Stimulated activated CD8-positive, alpha-beta memory T cell treated with anti-CD3 and anti-CD28 coated beads, Interleukin-7, amount 100 ng/mL, for 1 hour (primary cell): ENCODE measurements around the gene MOGAT1.

ENCODE experiments used
- DNase-seq, 2 donors: peaks; one replicate each; pipeline ENCODE4 v3.0.0-alpha.2; 2020; ENCODE audit warnings: low read depth in 2 of 2

MOGAT1 gene, protein sequence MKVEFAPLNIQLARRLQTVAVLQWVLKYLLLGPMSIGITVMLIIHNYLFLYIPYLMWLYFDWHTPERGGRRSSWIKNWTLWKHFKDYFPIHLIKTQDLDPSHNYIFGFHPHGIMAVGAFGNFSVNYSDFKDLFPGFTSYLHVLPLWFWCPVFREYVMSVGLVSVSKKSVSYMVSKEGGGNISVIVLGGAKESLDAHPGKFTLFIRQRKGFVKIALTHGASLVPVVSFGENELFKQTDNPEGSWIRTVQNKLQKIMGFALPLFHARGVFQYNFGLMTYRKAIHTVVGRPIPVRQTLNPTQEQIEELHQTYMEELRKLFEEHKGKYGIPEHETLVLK

DNA sequence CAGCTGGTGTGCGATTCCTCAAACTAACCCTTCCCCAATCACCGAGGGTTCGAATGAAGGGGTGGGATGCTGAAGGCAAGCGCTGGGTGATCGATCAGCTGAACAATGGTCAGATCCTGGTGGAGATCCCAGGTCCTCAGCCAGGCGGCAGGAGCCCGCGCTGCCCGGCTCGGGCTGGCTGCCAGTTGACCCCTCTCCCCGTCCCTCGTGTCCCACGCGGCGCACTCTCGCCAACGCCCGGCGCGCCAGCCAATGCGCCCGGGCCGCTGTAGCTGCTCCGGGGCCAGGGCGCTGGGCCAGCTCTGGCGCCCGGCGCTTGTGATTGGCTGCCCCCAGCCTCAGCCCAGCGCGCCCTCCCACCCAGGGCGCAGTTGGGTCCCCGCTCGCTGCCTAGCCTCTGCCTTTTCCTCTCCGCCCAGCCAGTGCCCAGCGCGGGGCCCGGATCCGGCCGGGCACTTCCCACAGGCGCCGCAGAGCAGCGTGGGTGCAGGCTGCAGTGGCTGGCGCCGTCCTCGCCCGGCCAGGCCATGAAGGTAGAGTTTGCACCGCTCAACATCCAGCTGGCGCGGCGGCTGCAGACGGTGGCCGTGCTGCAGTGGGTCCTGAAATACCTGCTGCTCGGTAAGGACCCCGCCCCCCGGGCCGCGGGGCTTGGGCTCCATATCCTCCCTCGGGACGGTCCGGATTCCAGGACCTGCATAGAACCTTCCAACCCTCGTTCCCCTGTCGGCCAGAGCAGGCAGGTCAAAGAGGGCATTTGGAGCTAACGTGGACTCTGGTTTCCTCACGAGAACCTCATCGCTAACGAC is at the start of gene MOGAT1:
TSS of gene MOGAT1 (plus strand) at position 400 of the 809 bp plus-strand sequence. CDS start at position 528, 128 bp downstream.
- DNase-seq = no peak

- no peak for DNase-seq
Measured at GRCh38 chr2:222621893-222622292, 49.6 kb upstream of the MOGAT1 start.

DNA sequence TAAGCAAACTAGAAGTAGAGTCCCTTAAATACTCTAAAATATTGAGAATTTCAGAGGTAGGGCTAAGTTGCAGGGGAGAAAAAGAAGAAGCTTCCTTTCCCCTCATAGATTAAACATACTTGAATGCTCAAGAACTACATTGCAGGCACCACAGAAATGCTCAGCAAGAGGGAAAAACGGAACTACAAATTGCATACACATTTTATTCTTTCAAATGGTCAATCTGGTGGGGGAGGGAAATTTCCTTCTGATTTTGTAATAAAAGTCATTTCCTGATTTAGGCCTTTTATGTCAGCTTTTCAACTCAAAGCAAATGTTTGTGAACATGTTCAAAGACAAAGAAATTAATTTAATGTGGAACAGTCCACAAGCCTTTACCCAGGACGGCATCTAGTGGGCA is 48.5 kb upstream of the MOGAT1 start:
- DNase-seq = no peak

GRCh38 chr2:222623756-222624309 is 47.6 kb upstream of the MOGAT1 start:
- no peak for DNase-seq

- DNase-seq = no peak
Measured at GRCh38 chr2:222627764-222628163, 43.7 kb upstream of the MOGAT1 start.

GRCh38 chr2:222635295-222635694 is 36.2 kb upstream of the MOGAT1 start:
- DNase-seq = no peak

GRCh38 chr2:222637067-222637466 is 34.4 kb upstream of the MOGAT1 start:
- no peak for DNase-seq

GRCh38 chr2:222641336-222641735 is 30.1 kb upstream of the MOGAT1 start:
- no peak for DNase-seq

DNA sequence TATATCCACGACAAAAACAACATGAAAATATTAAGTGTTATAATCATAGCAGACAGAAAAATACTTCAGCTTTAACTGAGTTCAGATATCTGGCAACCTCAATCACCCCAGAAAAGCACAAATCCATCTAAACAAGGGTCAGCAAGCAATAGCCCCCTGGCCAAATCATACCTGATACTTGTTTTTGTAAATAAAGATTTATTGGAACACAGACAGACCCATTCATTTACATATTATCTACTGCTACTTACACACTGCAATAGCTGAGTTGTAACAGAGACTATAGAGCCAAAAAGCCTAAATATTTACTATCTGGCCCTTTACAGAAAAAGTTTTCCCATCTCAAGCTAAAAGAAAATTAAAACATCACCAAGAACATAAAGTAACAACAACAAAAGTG is 28.3 kb upstream of the MOGAT1 start:
- no peak for DNase-seq

- DNase-seq = no peak
Measured at GRCh38 chr2:222646008-222646407, 25.4 kb upstream of the MOGAT1 start.

GRCh38 chr2:222649801-222650200 is 21.7 kb upstream of the MOGAT1 start:
- DNase-seq = no peak

DNA sequence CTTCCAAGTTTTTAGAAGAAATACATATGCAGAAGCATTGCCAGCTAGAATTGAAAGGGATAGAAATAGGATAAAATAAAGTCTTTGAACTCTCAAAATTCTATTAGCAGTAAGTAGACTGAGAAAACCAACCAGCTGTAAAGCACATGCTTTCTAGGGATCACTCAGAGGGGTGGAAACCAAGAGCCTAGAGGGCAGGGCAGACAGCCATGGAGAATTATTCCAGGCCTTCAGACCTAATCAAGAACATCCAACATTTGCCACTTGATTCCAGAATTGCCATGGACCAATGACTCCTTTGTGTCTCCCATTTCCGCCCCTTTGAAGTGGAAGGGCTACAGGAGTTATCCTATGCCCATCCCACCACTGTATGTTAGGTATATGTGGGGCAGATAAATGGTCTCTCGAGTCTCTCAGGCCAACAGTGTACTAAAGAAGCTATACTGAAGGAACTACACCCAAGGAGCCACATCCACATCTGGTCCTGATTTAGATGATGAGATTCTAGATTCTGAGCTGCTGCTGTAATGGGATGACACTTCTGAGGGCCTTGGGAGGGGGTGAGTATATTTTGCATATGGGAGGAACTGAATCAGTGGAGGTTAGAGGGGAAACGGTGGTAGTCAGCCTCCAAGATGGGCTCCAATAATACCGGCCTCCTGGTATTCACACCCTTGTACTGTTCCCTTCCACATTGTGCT is 19.6 kb upstream of the MOGAT1 start:
- DNase-seq = no peak

DNA sequence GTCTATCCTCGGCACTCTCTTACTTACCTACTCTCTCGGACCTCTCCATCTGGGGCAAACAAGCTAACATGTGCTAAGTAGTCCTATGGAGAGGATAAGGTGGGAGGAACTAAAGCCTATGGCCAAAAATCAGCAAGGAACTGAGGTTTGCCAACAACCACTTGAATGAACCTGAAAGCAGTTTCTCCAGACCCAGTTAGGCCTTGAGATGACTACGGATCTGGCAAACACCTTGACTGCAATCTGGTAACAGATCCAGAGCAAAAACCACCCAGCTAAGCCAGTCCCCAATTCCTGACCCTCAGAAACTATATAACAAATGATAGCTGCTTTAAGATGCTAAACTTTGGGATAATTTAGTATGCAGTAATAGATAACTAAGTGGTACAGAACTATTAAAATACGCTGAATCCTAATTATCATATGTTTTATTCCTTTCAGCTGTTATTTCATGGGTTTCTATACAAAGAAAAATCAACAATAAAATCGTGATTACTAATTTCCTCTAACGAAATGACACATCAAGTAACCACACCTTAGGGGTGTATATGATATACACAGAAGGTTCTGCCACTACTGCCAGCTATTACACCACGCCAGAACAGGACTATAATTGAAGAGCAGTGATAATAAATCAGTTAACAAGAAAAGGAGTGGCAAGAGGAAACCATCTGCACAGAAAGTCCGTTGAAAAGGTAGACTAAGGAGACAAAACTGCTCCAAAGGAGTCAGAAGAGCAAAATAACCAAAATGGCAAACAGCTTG is 18.8 kb upstream of the MOGAT1 start:
- DNase-seq = no peak

DNA sequence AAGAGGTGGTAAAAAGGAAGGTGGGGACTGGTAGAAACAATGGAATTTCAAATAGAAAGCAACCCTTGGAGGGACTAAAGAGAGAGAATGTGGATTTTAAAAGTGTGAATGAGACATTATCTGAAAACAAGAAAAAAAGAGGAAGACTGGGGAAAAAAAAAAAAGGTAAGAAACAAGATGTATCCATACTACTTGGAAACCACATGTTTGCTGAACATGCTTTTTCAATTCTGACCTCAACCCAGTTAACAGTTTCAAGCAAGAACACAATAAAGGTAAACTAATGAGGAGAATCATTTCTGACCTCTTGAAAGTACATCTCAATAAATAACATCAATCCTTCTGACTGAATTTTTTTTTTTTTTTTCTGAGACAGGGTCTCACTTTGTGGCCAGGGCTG is 18.2 kb upstream of the MOGAT1 start:
- no peak for DNase-seq

- peak; percentile 81 for DNase-seq
Measured at GRCh38 chr2:222655787-222656525, 15.5 kb upstream of the MOGAT1 start, which contains the start of gene FARSB. FARSB (minus strand) TSS chr2:222656092; CDS start chr2:222656073, 19 bp downstream.

DNA sequence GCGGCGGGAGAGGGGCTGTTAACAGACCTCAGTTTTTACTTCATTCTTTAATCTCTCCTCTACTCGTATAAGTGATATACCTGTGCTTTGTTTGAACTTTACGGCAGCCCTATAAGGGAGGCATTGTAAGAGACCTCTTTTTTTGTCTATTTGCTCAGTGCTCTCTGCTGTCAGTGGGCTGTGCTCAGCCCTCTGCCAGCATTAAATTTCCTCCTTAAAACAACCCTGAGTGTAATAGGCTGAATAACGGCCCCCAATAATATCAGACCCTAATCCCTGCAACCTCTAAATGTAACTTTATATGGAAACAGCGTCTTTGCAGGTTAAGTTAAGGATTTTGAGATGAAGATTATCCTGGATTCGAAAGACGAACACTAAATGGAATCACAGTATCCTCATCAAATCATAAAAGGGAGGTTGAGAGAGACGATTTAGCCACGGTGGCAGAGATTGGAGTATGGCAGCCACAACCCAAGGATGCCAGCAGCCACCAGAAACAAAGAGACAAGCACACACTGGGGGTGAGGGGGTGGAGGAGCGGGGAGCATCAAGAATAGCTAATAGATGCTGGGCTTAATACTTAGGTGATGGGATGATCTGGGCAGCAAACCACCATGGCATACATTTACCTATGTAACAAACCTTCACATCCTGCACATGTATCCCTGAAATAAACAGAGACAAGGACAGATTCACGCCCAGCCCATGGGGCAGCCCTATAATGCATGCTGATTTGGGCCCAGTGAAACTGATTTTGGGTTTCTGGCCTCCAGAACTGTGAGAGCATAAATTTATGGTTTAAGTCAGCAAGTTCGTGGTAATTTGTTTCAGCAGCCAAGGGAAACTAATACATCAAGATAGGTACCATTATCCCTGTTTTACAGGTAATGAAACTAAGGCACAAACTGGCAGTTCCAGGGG is 14.7 kb upstream of the MOGAT1 start:
- DNase-seq = no peak

DNA sequence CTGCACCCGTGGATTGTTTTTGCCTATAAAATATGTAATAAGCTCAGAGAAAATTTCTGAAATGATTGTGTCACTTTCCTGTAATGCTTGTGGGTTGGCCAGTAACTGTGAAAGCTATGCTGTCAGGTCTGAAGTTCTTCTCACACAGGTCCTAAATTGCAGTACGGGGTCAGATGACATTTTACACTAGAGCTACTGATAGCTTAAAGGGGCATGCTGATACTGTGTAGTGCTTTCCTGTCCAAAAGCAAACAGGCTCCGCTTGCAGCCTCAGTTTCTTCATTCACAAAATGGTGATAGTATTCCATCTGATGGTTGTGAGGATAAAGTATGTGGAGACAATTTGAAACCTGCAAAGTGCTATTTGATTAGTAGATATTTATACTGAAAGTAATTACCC is 8.0 kb upstream of the MOGAT1 start:
- DNase-seq = no peak

DNA sequence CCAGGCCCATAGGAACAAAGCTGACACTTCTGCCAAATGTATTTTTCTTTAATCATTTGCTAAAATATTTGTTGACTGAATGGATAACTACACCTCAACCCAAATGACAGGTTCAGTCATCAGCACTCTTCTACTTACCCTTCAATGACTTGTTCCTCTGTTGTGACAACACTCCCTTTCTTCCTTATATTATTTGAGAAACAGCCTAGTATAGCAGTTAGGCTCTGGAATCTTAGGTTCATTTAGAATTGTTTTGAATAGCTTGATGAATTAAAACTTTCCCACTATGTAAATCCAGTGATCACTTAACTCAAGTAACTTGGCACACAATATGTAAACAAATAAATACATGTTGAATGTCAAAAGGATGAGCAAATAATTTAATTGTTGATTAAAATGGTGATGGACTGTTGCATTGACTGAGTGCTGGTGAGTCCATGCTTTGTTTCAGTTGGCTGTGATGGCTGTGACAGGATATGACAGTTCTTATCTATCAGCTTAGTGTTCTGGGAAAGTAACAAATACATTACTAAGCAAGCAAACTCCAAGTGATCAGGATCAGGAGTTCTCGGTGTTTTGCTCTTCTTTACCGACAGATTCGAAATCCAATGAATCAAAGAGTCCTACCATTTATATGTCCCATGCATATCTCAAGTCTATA is 2.8 kb upstream of the MOGAT1 start:
- DNase-seq = no peak

GRCh38 chr2:222669353-222669752 is 2.1 kb upstream of the MOGAT1 start:
- no peak for DNase-seq
